HG03460 (cell line): ENCODE measurements around the gene DLG1.
A peak's percentile ranks its signal among the peaks of the same experiment; 100 is the strongest.
"Not testable (repeated sequence)": the region's sequence is repeated elsewhere in the genome, so short reads cannot be mapped to it uniquely, and the experiment has no call there.

ENCODE experiments used
- ATAC-seq: cut with Tn5 transposase; IDR thresholded peaks from one replicate; pipeline ENCODE4 v1.9.1; 2021; ENCODE audit not compliant: unreplicated experiment

Gene DLG1

GRCh38 chr3:197216914-197217313, 81.5 kb downstream of the DLG1 start:
- ATAC-seq, result no peak

GRCh38 chr3:197216169-197216860, 82.1 kb downstream of the DLG1 start:
- ATAC-seq, result no peak

- no peak for ATAC-seq
These were observed 86.1 kb downstream of the DLG1 start for GRCh38 chr3:197212290-197212689.

- not testable (repeated sequence) for ATAC-seq
These were observed 86.7 kb downstream of the DLG1 start for GRCh38 chr3:197211698-197212097.

GRCh38 chr3:197209366-197210260, 88.8 kb downstream of the DLG1 start:
- ATAC-seq, result no peak

GRCh38 chr3:197206913-197207312, 91.5 kb downstream of the DLG1 start:
- no peak for ATAC-seq

- ATAC-seq, result no peak
These were observed 92.7 kb downstream of the DLG1 start for GRCh38 chr3:197205675-197206074.

GRCh38 chr3:197205265-197205664, 93.1 kb downstream of the DLG1 start:
- ATAC-seq, result no peak

- no peak for ATAC-seq
These were observed 93.7 kb downstream of the DLG1 start for GRCh38 chr3:197204736-197205135.

GRCh38 chr3:197203714-197204146, 94.7 kb downstream of the DLG1 start:
- no peak for ATAC-seq

- ATAC-seq, result no peak
These were observed 95.7 kb downstream of the DLG1 start for GRCh38 chr3:197202694-197203093.

GRCh38 chr3:197201791-197202452, 96.5 kb downstream of the DLG1 start:
- ATAC-seq, result no peak

GRCh38 chr3:197200856-197201255, 97.6 kb downstream of the DLG1 start:
- ATAC-seq, result not testable (repeated sequence)

GRCh38 chr3:197197334-197197733, 101.1 kb downstream of the DLG1 start:
- ATAC-seq, result no peak

GRCh38 chr3:197196192-197196591, 102.2 kb downstream of the DLG1 start:
- ATAC-seq, result no peak

- ATAC-seq, result no peak
These were observed 103.1 kb downstream of the DLG1 start for GRCh38 chr3:197195326-197195725.

- not testable (repeated sequence) for ATAC-seq
These were observed 104.7 kb downstream of the DLG1 start for GRCh38 chr3:197193759-197194158.

- ATAC-seq, result no peak
These were observed 106.5 kb downstream of the DLG1 start for GRCh38 chr3:197191897-197192296.

GRCh38 chr3:197189623-197190022, 108.8 kb downstream of the DLG1 start:
- ATAC-seq, result no peak

GRCh38 chr3:197188963-197189362, 109.4 kb downstream of the DLG1 start:
- no peak for ATAC-seq

GRCh38 chr3:197186887-197187588, 111.4 kb downstream of the DLG1 start:
- ATAC-seq, result peak; percentile 54
